HepG2 (cell line): ENCODE measurements around the gene FASTK.

Source experiments
- DPF2 ChIP-seq: sonication (generic); formaldehyde crosslinking; IDR thresholded peaks from 2 replicates; pipeline ENCODE4 v1.4.0; 2020; ENCODE audit warnings: mild to moderate bottlenecking, low read depth, missing genetic modification reagents, borderline replicate concordance
- MBNL3 ChIP-seq: fragments of 250-450 bp; sonication (Bioruptor Pico); conservative IDR thresholded peaks from 2 replicates; pipeline ENCODE4 v1.8.0; 2022; ENCODE audit warnings: mild to moderate bottlenecking, inconsistent platforms

GRCh38 chr7:151123822-151124464 lies 43.3 kb upstream of the FASTK start:
- no peak for TF ChIP-seq DPF2 (CRISPR knock-in tag)
- TF ChIP-seq MBNL3 = no peak
